Panc1 (cell line): ENCODE results near the gene CDH23. TPM values are rescaled to one million over a fixed set of nuclear protein-coding genes. Genes with fewer than 3 reads are reported as not detected.

Source experiments
- ATAC-seq: fragments of 200-7000 bp; cut with Tn5 transposase; 2 replicates; pipeline ENCODE4 v1.9.1; 2020; ENCODE audit warnings: mild to moderate bottlenecking, moderate library complexity
- BruUV-seq: library from RNA; stranded (reverse); fragments of 400-500 nt; replicated peaks from 2 replicates; lab custom pipeline; 2021; lab: Mats Ljungman, UMichigan
- CTCF ChIA-PET: fragments of 300-600 bp; sonication (Branson Sonifier 250); formaldehyde crosslinking; loops from one replicate; lab custom pipeline; 2022; ENCODE audit warnings: antibody characterized with exemption; lab: Charles Lee
- POLR2A ChIA-PET: fragments of 300-600 bp; sonication (Branson Sonifier 250); formaldehyde crosslinking; loops from one replicate; lab custom pipeline; 2022; ENCODE audit warnings: antibody characterized with exemption; lab: Charles Lee
- DNase-seq: peaks from one replicate; pipeline ENCODE4 v3.0.0-alpha.2; 2010; ENCODE audit warnings: low read depth, low spot score
- H3K27ac ChIP-seq: 2 replicates; pipeline ENCODE4 v1.5.1; 2011; ENCODE audit warnings: mild to moderate bottlenecking, low read length, inconsistent platforms
- H3K27me3 ChIP-seq: fragments of 200-500 bp; sonication (Bioruptor generic); 2 replicates; pipeline ENCODE4 v1.6.0; 2014; ENCODE audit warnings: low read length, inconsistent platforms; ENCODE audit not compliant: control insufficient read depth, insufficient read depth
- H3K36me3 ChIP-seq: fragments of 200-500 bp; sonication (Bioruptor generic); 2 replicates; pipeline ENCODE4 v1.5.1; 2014; ENCODE audit warnings: inconsistent platforms, mild to moderate bottlenecking, low read length, moderate library complexity; ENCODE audit not compliant: control insufficient read depth, insufficient read depth
- H3K4me1 ChIP-seq: 2 replicates; pipeline ENCODE4 v1.5.1; 2011; ENCODE audit warnings: inconsistent platforms, mild to moderate bottlenecking, low read length, moderate library complexity; ENCODE audit not compliant: control insufficient read depth, insufficient read depth
- H3K4me3 ChIP-seq, 2 experiments: 2 replicates each; pipeline ENCODE4 v1.5.1; 2011 to 2012; ENCODE audit warnings: low read depth in 2 of 2, low read length in 2 of 2, mild to moderate bottlenecking in 2 of 2, inconsistent platforms in 1 of 2, moderate library complexity in 1 of 2
- H3K9me3 ChIP-seq: fragments of 200-500 bp; sonication (Bioruptor generic); 2 replicates; pipeline ENCODE4 v1.5.1; 2014; ENCODE audit warnings: low read depth, mild to moderate bottlenecking, inconsistent platforms, low read length, moderate library complexity; ENCODE audit not compliant: control insufficient read depth, insufficient read depth
- POLR2AphosphoS5 ChIP-seq: IDR thresholded peaks from 2 replicates; pipeline ENCODE4 v1.6.1; 2012; ENCODE audit warnings: mild to moderate bottlenecking, low read depth, low read length, moderate library complexity
- REST ChIP-seq, 2 experiments: IDR thresholded peaks; 2 replicates each; pipeline ENCODE4 v1.6.1; 2011 to 2012; ENCODE audit warnings: low read depth in 2 of 2, control low read depth in 1 of 2, low read length in 1 of 2, mild to moderate bottlenecking in 1 of 2, moderate library complexity in 1 of 2; ENCODE audit not compliant: insufficient read depth in 1 of 2
- SIN3A ChIP-seq: IDR thresholded peaks from 2 replicates; pipeline ENCODE4 v1.6.1; 2012; ENCODE audit warnings: low read depth, mild to moderate bottlenecking, low read length, moderate library complexity, borderline replicate concordance; ENCODE audit not compliant: insufficient read depth
- TCF7L2 ChIP-seq: IDR thresholded peaks from 2 replicates; pipeline ENCODE4 v1.6.1; 2011; ENCODE audit warnings: mild to moderate bottlenecking, low read depth, low read length, inconsistent platforms
- in situ Hi-C: cut with HindIII; loops from 2 replicates; pipeline ENCODE4 v1.10.0; 2016; ENCODE audit warnings: low sequenced_read_pairs, low pct_unique_long_range_greater_than_20kb
- intact Hi-C: fragments of 100-400 bp; cut with micrococcal nuclease; formaldehyde crosslinking; loops from one replicate; pipeline ENCODE4 v1.10.0; 2022; ENCODE audit not compliant: unreplicated experiment
- total RNA-seq: library from RNA; stranded (reverse); gene quantifications from one replicate; pipeline ENCODE4 v1.2.1, GENCODE V29; 2021; ENCODE audit not compliant: unreplicated experiment
- TF ChIP-seq, protein P1 (sequence below): fragments of 450-650 bp; IDR thresholded peaks from 2 replicates; pipeline ENCODE4 v1.5.1; 2017; ENCODE audit warnings: mild to moderate bottlenecking

CDH23 gene
- total RNA-seq, 1 experiment from 2014 or later: 2.7 TPM

DNA sequence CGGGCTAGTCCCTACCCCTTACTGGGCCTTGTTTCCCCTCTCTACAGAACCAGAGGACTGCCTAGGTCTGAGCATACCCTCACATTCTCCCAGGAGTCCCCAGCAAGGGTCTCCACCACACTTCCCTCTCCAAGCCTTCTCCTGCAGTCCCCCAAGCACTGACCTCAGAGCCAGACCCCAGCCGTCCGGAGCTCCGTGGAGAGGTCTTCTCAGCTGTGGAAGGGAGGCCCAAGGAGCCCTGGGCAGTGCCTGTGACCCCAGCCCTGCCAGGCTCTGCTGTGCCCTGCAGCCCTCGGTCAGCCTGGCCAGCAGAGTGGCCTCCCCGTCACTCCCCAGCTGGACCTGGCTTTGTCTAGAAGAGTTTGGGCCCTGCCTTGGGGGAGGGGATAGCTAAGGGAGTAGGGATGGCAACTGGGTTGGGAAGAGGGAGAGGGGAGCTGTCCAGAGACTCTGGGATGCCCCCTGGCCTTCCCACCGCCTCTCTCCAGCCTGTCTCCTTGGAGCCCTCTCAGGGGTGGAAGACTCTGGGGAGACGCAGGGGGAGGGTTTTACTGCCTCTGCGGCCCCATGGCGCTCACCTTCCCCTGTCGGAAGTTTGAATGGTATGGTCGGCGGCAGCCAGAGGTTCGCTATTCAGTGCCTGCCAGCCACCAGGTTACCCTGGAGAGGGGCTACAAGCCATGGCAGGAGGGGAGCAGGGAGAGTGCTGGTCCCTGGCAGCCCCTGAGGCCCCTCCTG, 322.9 kb downstream of the CDH23 start, which contains the start of gene C10orf105:
Gene C10orf105 (minus strand): TSS at position 315 of the 738 bp plus-strand sequence. CDS start 3,441 bp downstream, outside the sequence.
- H3K27me3 ChIP-seq: no peaks in the 10 kb centered on the region
- no peaks in the 10 kb centered on the region for H3K4me1 ChIP-seq
- CTCF ChIA-PET: interaction anchor here (0.7 to 1.2 kb wide), 2 partner anchors 23 to 32 kb away, joined by 3 read pairs; no protein-coding TSS in a partner anchor
- ATAC-seq: no peak
- no peak for TF ChIP-seq POLR2AphosphoS5
- TF ChIP-seq REST (IDR thresholded peaks at IDR 0.05; ENCODE audit: insufficient read depth in 1 of 2, low read depth in 2 of 2, low read length in 1 of 2): no peak
- no peak for TF ChIP-seq SIN3A
- TF ChIP-seq, protein P1, sequence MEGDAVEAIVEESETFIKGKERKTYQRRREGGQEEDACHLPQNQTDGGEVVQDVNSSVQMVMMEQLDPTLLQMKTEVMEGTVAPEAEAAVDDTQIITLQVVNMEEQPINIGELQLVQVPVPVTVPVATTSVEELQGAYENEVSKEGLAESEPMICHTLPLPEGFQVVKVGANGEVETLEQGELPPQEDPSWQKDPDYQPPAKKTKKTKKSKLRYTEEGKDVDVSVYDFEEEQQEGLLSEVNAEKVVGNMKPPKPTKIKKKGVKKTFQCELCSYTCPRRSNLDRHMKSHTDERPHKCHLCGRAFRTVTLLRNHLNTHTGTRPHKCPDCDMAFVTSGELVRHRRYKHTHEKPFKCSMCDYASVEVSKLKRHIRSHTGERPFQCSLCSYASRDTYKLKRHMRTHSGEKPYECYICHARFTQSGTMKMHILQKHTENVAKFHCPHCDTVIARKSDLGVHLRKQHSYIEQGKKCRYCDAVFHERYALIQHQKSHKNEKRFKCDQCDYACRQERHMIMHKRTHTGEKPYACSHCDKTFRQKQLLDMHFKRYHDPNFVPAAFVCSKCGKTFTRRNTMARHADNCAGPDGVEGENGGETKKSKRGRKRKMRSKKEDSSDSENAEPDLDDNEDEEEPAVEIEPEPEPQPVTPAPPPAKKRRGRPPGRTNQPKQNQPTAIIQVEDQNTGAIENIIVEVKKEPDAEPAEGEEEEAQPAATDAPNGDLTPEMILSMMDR: no peak
- no peak for TF ChIP-seq TCF7L2
- no peaks in the 10 kb centered on the region for H3K9me3 ChIP-seq
- H3K27ac ChIP-seq: no peak within 1 kb of the TSS; the same call in 1 of the 2 replicates
- DNase-seq: no peak
- POLR2A ChIA-PET: no interaction called here
- in situ Hi-C loops (no loop called here), intact Hi-C loops (no loop called here)
- H3K36me3 ChIP-seq: no peaks in the 10 kb centered on the region
- no peak within 1 kb of the TSS for H3K4me3 ChIP-seq
- no TSS peak for BruUV-seq

DNA sequence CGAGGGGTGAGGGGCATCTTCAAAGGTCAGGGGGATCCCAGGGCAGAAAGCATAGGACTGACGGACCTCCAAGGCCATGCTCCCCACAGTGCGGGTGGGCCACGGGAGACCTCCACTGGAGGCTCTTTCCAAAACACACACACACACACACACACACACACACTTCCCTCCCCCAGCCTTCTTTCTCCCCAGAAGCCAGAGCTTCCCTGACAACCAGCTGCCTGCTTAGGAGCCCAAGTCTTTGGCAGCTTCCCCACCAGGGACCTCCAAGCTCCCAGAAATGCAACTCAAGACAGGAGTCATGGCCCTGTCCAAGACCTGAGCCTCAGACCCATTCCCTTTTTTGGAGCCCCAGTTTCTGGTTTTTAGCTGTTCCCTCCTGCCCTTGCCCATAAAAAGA, 323.6 kb downstream of the CDH23 start:
- POLR2A ChIA-PET: no interaction called here
- DNase-seq (no peak), ATAC-seq (no peak)
- Histone ChIP-seq H3K27me3 (no peaks in the 10 kb centered on the region), H3K27ac (no peak overlapping the region), H3K4me3 (no peak overlapping the region), H3K36me3 (no peaks in the 10 kb centered on the region), H3K4me1 (no peaks in the 10 kb centered on the region), H3K9me3 (no peaks in the 10 kb centered on the region)
- TF ChIP-seq REST (IDR thresholded peaks at IDR 0.05; ENCODE audit: insufficient read depth in 1 of 2, low read depth in 2 of 2, low read length in 1 of 2): no peak
- TF ChIP-seq, protein P1: no peak
- no peak for TF ChIP-seq POLR2AphosphoS5
- no peak for TF ChIP-seq SIN3A
- no peak for TF ChIP-seq TCF7L2
- in situ Hi-C loops: no loop called here
- intact Hi-C loops: no loop called here
- BruUV-seq: no TSS peak
- CTCF ChIA-PET: interaction anchor here (0.7 kb wide), 2 partner anchors 9 to 23 kb away, joined by 3 to 5 read pairs; no protein-coding TSS in a partner anchor
